SK-N-SH (cell line): ENCODE measurements around the gene AGBL4. TPM values are rescaled to one million over a fixed set of nuclear protein-coding genes. Genes with fewer than 3 reads are reported as not detected.

Source experiments
- CTCF ChIA-PET: fragments of 300-600, 350-600 bp; formaldehyde crosslinking; extraction: SDS; loops from one replicate; lab custom pipeline; 2021; lab: Yijun Ruan, JAX
- POLR2A ChIA-PET: fragments of 350-600 bp; sonication (Branson Sonifier 250); formaldehyde crosslinking; extraction: SDS; loops from one replicate; lab custom pipeline; 2020; ENCODE audit warnings: antibody characterized with exemption, inconsistent platforms; lab: Yijun Ruan, JAX
- DNase-seq: peaks from one replicate; pipeline ENCODE4 v3.0.0; 2012
- H2AFZ ChIP-seq: fragments of 200-600 bp; sonication (generic); 2 replicates; pipeline ENCODE4 v1.8.1; 2016; ENCODE audit warnings: antibody characterized with exemption, mild to moderate bottlenecking, low read depth
- H3F3A ChIP-seq: fragments of 200-600 bp; sonication (generic); replicated peaks from 2 replicates; pipeline ENCODE3; 2016; ENCODE audit warnings: antibody characterized with exemption, mild to moderate bottlenecking; ENCODE audit not compliant: insufficient read depth
- H3K27ac ChIP-seq, 2 experiments: fragments of 200-500 bp in 1 of 2; fragments of 200-600 bp in 1 of 2; sonication (Bioruptor generic) in 1 of 2; sonication (generic), shearing (Covaris generic) in 1 of 2; 2 replicates each; pipeline versions ENCODE4 v1.5.1 to v1.6.1; 2014 to 2016; ENCODE audit warnings: low read depth in 2 of 2, inconsistent platforms in 1 of 2, low read length in 1 of 2, mild to moderate bottlenecking in 1 of 2, mixed read lengths in 1 of 2
- H3K27me3 ChIP-seq: fragments of 200-600 bp; sonication (generic), shearing (Covaris generic); 2 replicates; pipeline ENCODE4 v1.6.1; 2016; ENCODE audit warnings: mixed run types; ENCODE audit not compliant: insufficient read depth
- H3K36me3 ChIP-seq, 2 experiments: fragments of 200-500 bp in 1 of 2; fragments of 200-600 bp in 1 of 2; sonication (Bioruptor generic) in 1 of 2; sonication (generic) in 1 of 2; replicated peaks in 1 of 2; 2 replicates each; pipeline versions ENCODE3 to v1.5.1; 2014 to 2016; ENCODE audit warnings: low read length in 1 of 2, mild to moderate bottlenecking in 1 of 2; ENCODE audit not compliant: insufficient read depth in 2 of 2, control insufficient read depth in 1 of 2
- H3K4me1 ChIP-seq, 2 experiments: fragments of 200-500 bp in 1 of 2; fragments of 200-600 bp in 1 of 2; sonication (Bioruptor generic) in 1 of 2; sonication (generic), shearing (Covaris generic) in 1 of 2; 2 replicates each; pipeline versions ENCODE4 v1.5.1 to v1.6.1; 2014 to 2016; ENCODE audit warnings: low read depth in 1 of 2, low read length in 1 of 2, mixed run types in 1 of 2; ENCODE audit not compliant: insufficient read depth in 2 of 2, control insufficient read depth in 1 of 2
- H3K4me2 ChIP-seq: fragments of 200-600 bp; sonication (generic), shearing (Covaris generic); 2 replicates; pipeline ENCODE4 v1.6.1; 2017; ENCODE audit warnings: mixed run types
- H3K4me3 ChIP-seq, 2 experiments: fragments of 200-500 bp in 1 of 2; fragments of 200-600 bp in 1 of 2; sonication (Bioruptor generic) in 1 of 2; sonication (generic), shearing (Covaris generic) in 1 of 2; 2 replicates each; pipeline versions ENCODE4 v1.5.1 to v1.8.1; 2014 to 2016; ENCODE audit warnings: low read depth in 2 of 2, inconsistent platforms in 1 of 2, low read length in 1 of 2, mild to moderate bottlenecking in 1 of 2, mixed read lengths in 1 of 2, moderate library complexity in 1 of 2
- H3K79me2 ChIP-seq: fragments of 200-600 bp; sonication (generic); 2 replicates; pipeline ENCODE4 v1.8.1; 2017; ENCODE audit warnings: mild to moderate bottlenecking; ENCODE audit not compliant: insufficient read depth
- H3K9ac ChIP-seq: fragments of 200-600 bp; sonication (generic); 2 replicates; pipeline ENCODE4 v1.6.1; 2017; ENCODE audit warnings: mixed run types
- H3K9me2 ChIP-seq: fragments of 200-600 bp; sonication (generic); 2 replicates; pipeline ENCODE4 v1.6.1; 2017; ENCODE audit warnings: mixed run types
- H3K9me3 ChIP-seq: fragments of 200-600 bp; sonication (generic); 2 replicates; pipeline ENCODE4 v1.6.1; 2017; ENCODE audit warnings: mixed run types, mild to moderate bottlenecking, moderate library complexity
- H4K20me1 ChIP-seq: fragments of 200-600 bp; sonication (generic); 2 replicates; pipeline ENCODE4 v1.6.1; 2017; ENCODE audit warnings: mild to moderate bottlenecking, mixed run types; ENCODE audit not compliant: insufficient read depth
- CHD2 ChIP-seq: fragments of 150-350 bp; IDR thresholded peaks from 2 replicates; pipeline ENCODE4 v1.6.1; 2018; ENCODE audit warnings: low read length; ENCODE audit not compliant: partially characterized antibody
- ELF1 ChIP-seq: IDR thresholded peaks from 2 replicates; pipeline ENCODE4 v1.4.0; 2012
- EP300 ChIP-seq, 2 experiments: IDR thresholded peaks; 2 replicates each; pipeline versions ENCODE4 v1.4.0 to v1.6.1; 2012; ENCODE audit warnings: borderline replicate concordance in 1 of 2, low read depth in 1 of 2, low read length in 1 of 2
- FOSL2 ChIP-seq: IDR thresholded peaks from 2 replicates; pipeline ENCODE4 v1.4.0; 2012; ENCODE audit warnings: low read depth, mild to moderate bottlenecking, moderate library complexity, borderline replicate concordance
- FOXJ3 ChIP-seq: sonication (generic); formaldehyde crosslinking; IDR thresholded peaks from 2 replicates; pipeline ENCODE4 v1.5.1; 2020; ENCODE audit warnings: mild to moderate bottlenecking, missing genetic modification reagents
- FOXM1 ChIP-seq: IDR thresholded peaks from 2 replicates; pipeline ENCODE4 v1.4.0; 2012; ENCODE audit warnings: low read depth, mild to moderate bottlenecking
- GABPA ChIP-seq: IDR thresholded peaks from 2 replicates; pipeline ENCODE4 v1.4.0; 2012; ENCODE audit warnings: low read depth, mild to moderate bottlenecking
- GATA2 ChIP-seq: sonication (generic); formaldehyde crosslinking; IDR thresholded peaks from 2 replicates; pipeline ENCODE4 v1.5.0; 2020; ENCODE audit warnings: mild to moderate bottlenecking, missing genetic modification reagents
- JUND ChIP-seq: IDR thresholded peaks from 2 replicates; pipeline ENCODE4 v1.4.0; 2012
- MXI1 ChIP-seq: IDR thresholded peaks from 2 replicates; pipeline ENCODE4 v1.6.1; 2012; ENCODE audit warnings: mild to moderate bottlenecking, low read depth, low read length, improper control_type of control experiment
- NFIC ChIP-seq: IDR thresholded peaks from 2 replicates; pipeline ENCODE4 v1.4.0; 2012; ENCODE audit warnings: borderline replicate concordance
- PBX3 ChIP-seq: IDR thresholded peaks from 2 replicates; pipeline ENCODE4; 2012
- POLR2AphosphoS5 ChIP-seq: IDR thresholded peaks from 2 replicates; pipeline ENCODE4 v1.6.1; 2012; ENCODE audit warnings: low read depth, low read length
- RCOR1 ChIP-seq: fragments of 150-350 bp; IDR thresholded peaks from 2 replicates; pipeline ENCODE4 v1.6.1; 2017; ENCODE audit warnings: antibody characterized with exemption, low read length
- RXRA ChIP-seq: IDR thresholded peaks from 2 replicates; pipeline ENCODE4 v1.4.0; 2012; ENCODE audit warnings: low read depth, mild to moderate bottlenecking, borderline replicate concordance
- SIN3A ChIP-seq: IDR thresholded peaks from 2 replicates; pipeline ENCODE4 v1.6.1; 2012; ENCODE audit warnings: low read depth, mild to moderate bottlenecking, low read length, moderate library complexity, borderline replicate concordance
- TCF12 ChIP-seq: IDR thresholded peaks from 2 replicates; pipeline ENCODE4 v1.4.0; 2012
- TEAD4 ChIP-seq: IDR thresholded peaks from 2 replicates; pipeline ENCODE4 v1.4.0; 2012; ENCODE audit warnings: mild to moderate bottlenecking, borderline replicate concordance; ENCODE audit not compliant: insufficient read depth
- USF1 ChIP-seq: IDR thresholded peaks from 2 replicates; pipeline ENCODE4 v1.4.0; 2012; ENCODE audit warnings: low read depth, borderline replicate concordance
- YY1 ChIP-seq: IDR thresholded peaks from 2 replicates; pipeline ENCODE4 v1.4.0; 2012; ENCODE audit warnings: low read depth, mild to moderate bottlenecking
- ZBTB33 ChIP-seq: IDR thresholded peaks from 2 replicates; pipeline ENCODE4 v1.4.0; 2012; ENCODE audit warnings: low read depth, borderline replicate concordance
- WGBS: methylation state at CpG from one replicate; pipeline ENCODE4 v1.1.6; 2017; ENCODE audit warnings: low lambda C conversion rate; 5-methylcytosine and 5-hydroxymethylcytosine counted together
- polyA plus RNA-seq, 3 experiments: library from polyadenylated mRNA; depleted of rRNA; stranded (reverse); fragments of >200 nt; gene quantifications; 2 replicates each; pipeline ENCODE4 v1.2.3, GENCODE V29; 2012

The AGBL4 gene
- polyA plus RNA-seq, 1 of the 3 experiments (the other 2 are of a cell fraction), result 0.07 TPM

GRCh38 chr1:49351768-49352167 lies 672.0 kb downstream of the AGBL4 start:
- POLR2A ChIA-PET, result no interaction called here
- Histone ChIP-seq H3K4me2 (peak overlapping the region; percentile 37; the same call in 1 of the 2 replicates), H3K4me1 (peaks cover 0 to 12% of the 10 kb centered on the region in 2 experiments; a peak in 2 of 4 replicates), H3K36me3 (no peaks in the 10 kb centered on the region), H3K27me3 (no peaks in the 10 kb centered on the region), H3F3A (peaks cover 4% of the 10 kb centered on the region), H3K27ac (peak overlapping the region in 1 of 2 experiments; percentile 31; a peak in 2 of 4 replicates), H3K79me2 (no peaks in the 10 kb centered on the region), H2AFZ (no peak overlapping the region), H4K20me1 (no peaks in the 10 kb centered on the region), H3K9ac (no peak overlapping the region), H3K9me2 (no peaks in the 10 kb centered on the region), H3K9me3 (no peaks in the 10 kb centered on the region)
- CTCF ChIA-PET, result no interaction called here
- DNase-seq, result no peak
- peak; percentile 86 for TF ChIP-seq TEAD4
- TF ChIP-seq FOXJ3, result no peak
- TF ChIP-seq RCOR1, result no peak
- no peak for TF ChIP-seq ZBTB33
- peak; percentile 94 for TF ChIP-seq TCF12
- TF ChIP-seq PBX3, result peak; percentile 74
- no peak for TF ChIP-seq USF1
- peak; percentile 36 to 77; a peak in 2 of 4 replicates for TF ChIP-seq EP300 (IDR thresholded peaks at IDR 0.05; ENCODE audit: borderline replicate concordance in 1 of 2, low read depth in 1 of 2, low read length in 1 of 2)
- TF ChIP-seq CHD2, result no peak
- TF ChIP-seq YY1, result 0 out of 2 replicates have a peak, but pooled peaks have one; percentile 18
- TF ChIP-seq POLR2AphosphoS5, result peak; percentile 50; the same call in 1 of the 2 replicates
- TF ChIP-seq MXI1, result no peak
- no peak; the same call in 1 of the 2 replicates for TF ChIP-seq RXRA
- TF ChIP-seq GABPA, result no peak
- TF ChIP-seq ELF1, result no peak
- TF ChIP-seq JUND, result peak; percentile 97
- TF ChIP-seq SIN3A, result no peak
- TF ChIP-seq GATA2, result no peak
- peak; percentile 38; the same call in 1 of the 2 replicates for TF ChIP-seq NFIC
- peak; percentile 99 for TF ChIP-seq FOSL2
- no peak for TF ChIP-seq FOXM1
- TF ChIP-seq, all 33 proteins: peak for 9
- H3K4me3 ChIP-seq, result no peak overlapping the region
- WGBS, result 4% methylated on average over 2 of the region's 2 CpGs
